ENCODE measurements around the gene SUGP1. TPM values are rescaled to one million over a fixed set of nuclear protein-coding genes. Genes with fewer than 3 reads are reported as not detected.

SUGP1 gene
- total RNA-seq, 4 donors from 2014 or later, result 22.8 to 31.2 (median 24.8) TPM

DNA sequence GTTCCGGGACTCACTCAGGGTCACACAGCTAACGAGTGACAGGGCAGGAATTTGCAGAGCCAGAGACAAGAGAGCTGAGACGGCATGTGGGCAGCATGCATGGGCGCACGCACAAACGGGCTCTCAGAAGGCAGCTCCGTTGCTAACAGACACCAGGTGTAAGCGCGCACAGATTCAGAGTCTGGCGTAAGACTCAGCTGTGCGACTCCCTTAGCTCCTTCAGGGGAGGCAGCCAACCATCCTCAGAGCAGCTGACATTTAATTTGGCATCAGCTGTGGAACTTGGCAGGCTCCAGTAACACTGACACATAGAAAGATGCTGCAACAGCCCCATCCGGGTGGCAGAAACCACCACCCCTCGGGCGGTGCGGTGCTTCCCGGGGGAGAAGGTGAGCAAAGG, 39.7 kb downstream of the SUGP1 start:
- DNase-seq (ENCODE audit: low spot score), result no peak
- ATAC-seq (ENCODE audit: low FRiP score), result no peak
- TF ChIP-seq, protein P1, sequence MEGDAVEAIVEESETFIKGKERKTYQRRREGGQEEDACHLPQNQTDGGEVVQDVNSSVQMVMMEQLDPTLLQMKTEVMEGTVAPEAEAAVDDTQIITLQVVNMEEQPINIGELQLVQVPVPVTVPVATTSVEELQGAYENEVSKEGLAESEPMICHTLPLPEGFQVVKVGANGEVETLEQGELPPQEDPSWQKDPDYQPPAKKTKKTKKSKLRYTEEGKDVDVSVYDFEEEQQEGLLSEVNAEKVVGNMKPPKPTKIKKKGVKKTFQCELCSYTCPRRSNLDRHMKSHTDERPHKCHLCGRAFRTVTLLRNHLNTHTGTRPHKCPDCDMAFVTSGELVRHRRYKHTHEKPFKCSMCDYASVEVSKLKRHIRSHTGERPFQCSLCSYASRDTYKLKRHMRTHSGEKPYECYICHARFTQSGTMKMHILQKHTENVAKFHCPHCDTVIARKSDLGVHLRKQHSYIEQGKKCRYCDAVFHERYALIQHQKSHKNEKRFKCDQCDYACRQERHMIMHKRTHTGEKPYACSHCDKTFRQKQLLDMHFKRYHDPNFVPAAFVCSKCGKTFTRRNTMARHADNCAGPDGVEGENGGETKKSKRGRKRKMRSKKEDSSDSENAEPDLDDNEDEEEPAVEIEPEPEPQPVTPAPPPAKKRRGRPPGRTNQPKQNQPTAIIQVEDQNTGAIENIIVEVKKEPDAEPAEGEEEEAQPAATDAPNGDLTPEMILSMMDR (IDR thresholded peaks at IDR 0.05), result no peak

DNA sequence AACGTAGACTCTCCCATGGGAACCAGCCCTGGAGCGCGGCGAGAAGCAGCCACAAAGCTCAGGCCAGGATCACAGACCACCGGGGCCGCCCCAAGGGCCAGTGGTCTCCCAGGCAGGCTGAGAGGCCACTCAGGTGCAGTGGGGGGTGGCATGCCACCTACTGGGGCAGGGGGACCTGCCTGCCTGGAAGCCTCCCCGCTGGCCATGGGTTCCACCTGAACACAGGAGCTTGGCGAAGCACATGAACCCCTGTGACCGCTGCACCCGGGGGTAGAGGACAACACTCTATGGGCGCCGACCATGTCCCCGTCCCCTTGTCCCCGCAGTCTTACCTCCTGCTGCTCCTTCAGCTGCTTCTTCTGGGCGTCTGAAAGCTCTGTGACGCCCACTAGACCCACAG, 40.5 kb downstream of the SUGP1 start:
- TF ChIP-seq, protein P1 (IDR thresholded peaks at IDR 0.05), result no peak
- DNase-seq (ENCODE audit: low spot score), result no peak
- ATAC-seq (ENCODE audit: low FRiP score), result no peak

DNA sequence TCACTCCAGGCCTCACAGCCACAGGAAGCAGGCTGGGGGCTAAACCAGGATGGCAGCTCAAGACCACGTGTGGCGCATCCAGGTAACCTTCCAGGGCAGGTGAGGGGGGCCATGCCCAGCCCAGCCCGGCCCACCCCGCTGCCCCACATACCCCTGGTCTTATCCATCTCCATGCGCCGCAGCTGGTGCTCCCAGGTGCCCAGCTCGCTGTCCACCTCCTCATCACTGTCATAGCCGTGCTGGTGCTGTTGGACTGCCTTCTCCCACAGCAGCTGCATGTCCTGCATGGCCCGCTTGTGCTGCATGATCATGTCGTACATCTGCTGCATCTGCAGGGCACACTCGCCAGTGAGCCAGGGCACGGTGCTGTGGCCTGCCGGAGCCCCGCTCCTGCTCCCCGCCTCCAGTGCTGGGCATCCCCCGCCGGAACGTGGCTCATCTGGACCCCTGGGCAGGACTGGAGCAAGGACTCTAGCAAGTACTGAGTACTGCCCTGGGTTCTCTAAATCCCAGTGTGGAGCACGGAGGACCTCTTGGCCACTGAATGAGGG, 41.2 kb downstream of the SUGP1 start:
- TF ChIP-seq, protein P1 (IDR thresholded peaks at IDR 0.05), result no peak
- no peak for ATAC-seq (ENCODE audit: low FRiP score)
- DNase-seq (ENCODE audit: low spot score), result no peak

DNA sequence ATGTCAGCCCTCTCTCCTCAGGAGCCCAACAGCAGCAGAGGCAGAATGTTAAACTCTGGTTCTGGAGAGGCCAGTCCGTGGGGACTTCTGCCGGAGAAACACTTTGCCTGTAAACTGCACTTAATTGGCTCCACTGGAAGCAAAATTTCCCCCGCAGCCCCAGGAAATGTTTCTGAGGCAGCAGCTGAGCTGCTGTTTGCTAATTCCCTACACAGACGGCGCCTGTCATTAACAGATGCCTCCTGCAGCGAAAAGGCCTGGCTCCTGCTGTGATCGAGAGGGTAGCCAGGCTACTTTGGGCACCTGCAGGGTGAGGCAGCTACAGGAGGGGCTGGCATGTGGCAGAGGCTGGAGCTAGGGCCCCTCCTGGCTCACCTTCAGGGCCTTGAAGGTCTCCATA, 42.0 kb downstream of the SUGP1 start:
- TF ChIP-seq, protein P1 (IDR thresholded peaks at IDR 0.05), result no peak
- ATAC-seq (ENCODE audit: low FRiP score) (no peak), DNase-seq (ENCODE audit: low spot score) (no peak)

DNA sequence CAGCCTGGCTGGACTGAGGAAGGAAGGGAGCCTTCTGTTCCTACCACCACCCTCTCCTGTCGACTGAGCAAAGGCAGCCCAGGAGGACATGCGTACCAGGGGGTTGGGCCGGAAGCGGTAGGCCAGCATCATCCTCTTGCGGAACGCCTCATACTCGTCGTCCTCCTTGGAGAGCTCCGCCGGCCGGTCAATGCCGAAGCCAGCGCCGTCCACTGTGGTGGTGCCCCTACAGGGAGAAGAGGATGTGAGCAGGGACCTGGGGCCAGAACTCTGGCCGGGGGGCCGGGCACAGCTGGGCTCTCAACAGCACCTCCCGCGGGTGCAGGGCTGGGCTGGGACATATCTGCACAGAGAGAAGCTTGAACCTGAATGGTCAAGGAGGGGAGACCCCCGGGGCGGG, 43.5 kb downstream of the SUGP1 start:
- no peak for DNase-seq (ENCODE audit: low spot score)
- TF ChIP-seq, protein P1 (IDR thresholded peaks at IDR 0.05), result no peak
- ATAC-seq (ENCODE audit: low FRiP score), result no peak

DNA sequence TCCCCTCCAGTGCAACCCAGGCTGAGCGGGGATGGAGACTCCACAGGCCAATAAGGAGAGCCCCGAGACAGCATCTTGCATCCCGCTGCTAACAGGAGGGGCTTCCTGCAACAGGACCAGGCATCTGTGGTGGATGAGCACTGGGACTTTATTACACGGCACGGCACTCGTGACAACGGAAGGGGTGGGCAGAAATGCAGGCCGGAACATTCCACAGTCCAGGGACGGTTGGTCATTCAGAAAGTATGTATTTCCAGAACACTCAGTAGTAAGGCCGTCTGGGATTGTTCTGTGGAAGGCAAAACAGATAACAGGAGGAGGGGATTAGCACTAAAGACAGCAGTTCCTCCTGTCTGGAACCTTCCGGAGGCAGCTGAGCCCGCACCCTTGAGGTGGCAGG, 43.9 kb downstream of the SUGP1 start:
- ATAC-seq (ENCODE audit: low FRiP score), result no peak
- DNase-seq (ENCODE audit: low spot score), result no peak
- TF ChIP-seq, protein P1 (IDR thresholded peaks at IDR 0.05), result no peak

DNA sequence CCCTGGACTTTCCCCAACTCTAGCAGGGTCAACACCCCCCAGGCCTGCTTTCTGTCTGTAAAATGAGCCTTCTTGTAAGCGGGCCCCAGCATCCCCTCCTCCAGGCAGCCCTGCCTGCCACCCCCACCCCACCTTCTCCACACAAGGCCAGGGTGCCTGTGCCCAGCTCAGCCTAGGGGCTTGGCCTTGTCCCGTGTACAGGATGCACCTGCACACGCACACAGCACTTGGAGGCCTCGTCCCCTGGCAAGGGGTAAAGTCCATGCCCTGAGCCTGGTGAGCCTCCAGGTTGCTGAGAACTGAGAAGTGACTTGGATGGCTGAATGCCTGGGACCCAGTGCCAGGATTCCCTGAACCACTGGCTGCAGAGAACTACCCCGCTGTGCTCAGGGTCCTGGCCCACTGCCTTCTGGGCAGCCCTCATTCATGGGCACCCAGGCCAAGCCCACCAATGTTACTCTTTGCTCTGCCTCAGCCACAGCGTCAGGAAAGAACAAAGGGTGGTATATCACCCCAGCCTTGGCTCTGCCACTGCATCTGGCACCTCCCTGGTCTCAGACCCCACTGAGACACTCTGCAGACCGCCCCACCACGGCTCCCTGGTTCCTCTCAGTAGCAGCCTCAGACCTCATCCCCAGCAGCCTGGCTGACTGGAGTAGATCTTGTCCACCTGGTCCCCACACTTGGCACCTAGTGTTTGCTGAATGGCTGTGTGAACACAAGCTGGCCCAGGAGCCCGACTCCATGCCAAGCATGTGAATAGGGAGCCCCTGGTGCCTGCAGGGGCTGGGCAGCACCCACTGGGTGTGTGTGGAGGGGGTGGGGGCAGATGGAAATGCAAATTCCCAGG, 45.4 kb downstream of the SUGP1 start:
- DNase-seq (ENCODE audit: low spot score) (no peak), ATAC-seq (ENCODE audit: low FRiP score) (no peak)

More for the DNA sequence above, 45.4 kb downstream of the SUGP1 start:
- TF ChIP-seq, protein P1 (IDR thresholded peaks at IDR 0.05), result no peak
